RKO (cell line): ENCODE data around the gene MYOCD.

Experiments used
- DNase-seq: peaks from one replicate; pipeline ENCODE4 v3.0.0-alpha.2; 2016; ENCODE audit warnings: low spot score

MYOCD gene

DNA sequence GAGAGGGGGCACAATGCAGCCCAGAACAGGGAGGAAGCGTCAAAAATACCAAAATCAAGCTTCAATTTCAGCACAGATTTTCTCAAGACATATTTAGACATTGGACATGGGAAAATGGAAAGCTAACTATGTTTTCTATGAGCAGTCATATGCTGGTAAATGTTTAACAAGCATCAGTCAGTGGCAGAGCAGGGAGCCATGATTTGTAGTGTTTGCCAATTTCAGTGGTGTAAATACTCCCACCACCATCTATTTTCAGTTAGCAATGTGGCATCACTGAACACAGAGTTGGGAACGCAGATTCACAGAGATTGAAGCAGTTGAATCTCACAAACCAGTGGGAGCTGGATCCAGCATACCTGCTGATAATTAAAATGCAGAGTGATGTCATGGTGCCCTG is 24.6 kb upstream of the MYOCD start:
- DNase-seq = no peak

- no peak for DNase-seq
Observed at GRCh38 chr17:12642034-12642433, 23.7 kb upstream of the MYOCD start.

- no peak for DNase-seq
Observed at GRCh38 chr17:12643822-12644221, 21.9 kb upstream of the MYOCD start.

DNA sequence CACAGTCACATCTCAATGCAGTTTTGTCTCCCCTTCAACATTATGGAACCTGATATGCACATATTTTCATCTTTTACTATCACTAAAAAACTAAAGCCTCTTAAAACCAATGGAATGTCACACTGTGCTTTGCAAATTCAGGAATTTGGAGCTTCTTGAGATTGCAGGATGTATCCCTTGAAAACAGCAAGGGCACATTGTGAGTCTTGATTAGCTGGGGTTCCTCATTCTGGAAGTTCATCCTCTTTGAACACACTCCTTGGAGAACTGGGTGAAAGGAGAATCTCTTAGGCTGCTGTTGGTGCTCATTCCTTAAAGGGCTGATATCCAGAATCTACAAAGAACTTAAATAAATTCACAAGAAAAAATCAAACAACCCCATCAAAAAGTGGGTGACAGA is 21.1 kb upstream of the MYOCD start:
- DNase-seq = no peak

GRCh38 chr17:12646761-12647422 is 18.8 kb upstream of the MYOCD start:
- no peak for DNase-seq

DNA sequence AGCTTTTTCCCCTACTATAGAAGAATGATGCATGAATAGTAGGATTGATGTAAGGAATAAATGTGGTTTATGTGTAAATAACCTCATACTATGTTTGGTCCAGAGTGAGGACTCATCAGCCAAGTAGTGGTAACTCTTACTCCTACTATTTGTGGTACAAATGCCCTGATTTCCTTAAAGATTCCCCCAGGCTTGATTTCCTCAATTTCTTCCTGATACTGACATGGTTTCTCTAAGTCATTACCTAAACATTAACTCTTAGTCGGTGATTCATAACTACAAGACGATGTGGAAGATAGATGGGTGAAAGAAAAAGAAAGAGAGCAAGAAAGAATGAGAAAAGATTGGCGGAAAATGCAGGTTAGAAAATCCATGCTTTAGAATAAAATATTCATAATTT is 17.2 kb upstream of the MYOCD start:
- DNase-seq = no peak

DNA sequence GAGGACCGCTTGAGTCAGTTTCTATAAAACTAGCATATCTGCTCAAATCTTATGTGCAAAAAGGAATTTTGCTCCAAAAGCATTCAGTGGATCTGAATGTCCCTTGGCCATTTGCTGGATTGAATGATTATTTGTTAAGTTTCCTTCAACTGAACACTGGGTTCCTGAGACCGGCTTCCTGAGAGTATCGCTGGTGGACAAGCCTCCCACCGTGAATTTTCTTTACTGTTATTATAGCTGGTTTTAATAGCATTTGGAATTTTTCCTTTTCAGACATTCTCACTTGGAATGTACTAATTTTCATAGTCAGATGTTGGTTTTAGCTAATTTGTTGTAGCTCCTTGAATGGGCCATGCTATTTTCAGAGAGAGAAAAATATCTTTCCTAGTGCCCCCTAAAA is 9.8 kb upstream of the MYOCD start:
- no peak for DNase-seq

- no peak for DNase-seq
Observed at GRCh38 chr17:12656354-12656753, 9.3 kb upstream of the MYOCD start.

GRCh38 chr17:12659500-12659899 is 6.2 kb upstream of the MYOCD start:
- DNase-seq = no peak

DNA sequence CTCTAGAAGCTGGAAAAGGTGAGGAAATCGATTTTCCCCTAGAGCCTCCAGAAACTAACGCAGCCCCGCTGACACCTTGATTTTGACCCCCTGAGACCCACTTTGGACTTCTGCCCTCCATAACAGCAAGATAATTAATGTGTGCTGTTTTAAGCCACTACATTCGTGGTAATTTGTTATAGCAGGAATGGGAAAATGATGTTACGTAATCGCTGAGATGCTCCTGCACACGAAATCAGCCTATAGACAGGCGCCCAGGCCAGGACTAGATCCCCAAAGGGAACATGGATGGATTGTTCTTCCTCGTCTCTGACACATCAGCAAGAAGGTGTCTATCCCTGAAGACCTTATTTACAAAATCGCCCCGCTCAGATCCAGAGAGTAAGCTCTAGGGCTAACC is 1.4 kb upstream of the MYOCD start:
- DNase-seq = no peak

DNA sequence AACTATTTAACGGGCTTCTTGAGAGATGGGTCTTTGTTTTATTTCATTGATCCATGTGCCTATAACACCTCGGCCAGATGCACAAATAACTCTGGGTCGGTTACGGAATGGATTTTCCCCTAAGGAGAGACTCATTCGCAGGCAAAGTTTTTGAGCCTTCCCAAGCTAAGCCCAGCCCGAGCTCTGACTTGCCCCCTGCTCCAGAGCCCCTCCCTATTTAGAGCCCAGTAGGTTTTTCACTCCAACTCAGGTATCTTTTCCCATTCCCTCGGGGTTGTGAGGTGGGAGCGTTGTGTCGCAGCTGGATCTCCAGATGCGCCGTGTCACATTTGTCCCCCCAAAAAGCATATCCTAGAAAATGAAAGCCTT is 812 bp upstream of the MYOCD start:
- no peak for DNase-seq

DNA sequence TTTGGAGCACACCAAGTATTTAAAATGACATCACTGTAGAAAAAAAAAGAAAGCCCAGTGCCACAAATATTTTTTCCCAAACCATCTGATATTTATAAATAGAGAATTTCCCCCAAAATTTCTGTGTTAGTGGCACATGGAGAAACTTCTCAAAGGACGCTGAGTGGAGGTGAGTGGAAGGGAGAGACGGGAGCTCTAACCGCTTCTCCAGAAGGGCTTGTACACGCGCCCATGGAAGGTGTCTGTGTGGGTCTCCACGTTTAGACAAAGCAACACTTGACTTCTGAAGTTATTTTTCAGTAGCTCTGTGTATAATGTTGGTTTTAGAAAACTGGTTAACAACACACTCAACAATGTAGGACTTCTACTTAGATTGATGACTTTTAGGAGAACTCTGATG is 1.0 kb downstream of the MYOCD start:
- no peak for DNase-seq

DNA sequence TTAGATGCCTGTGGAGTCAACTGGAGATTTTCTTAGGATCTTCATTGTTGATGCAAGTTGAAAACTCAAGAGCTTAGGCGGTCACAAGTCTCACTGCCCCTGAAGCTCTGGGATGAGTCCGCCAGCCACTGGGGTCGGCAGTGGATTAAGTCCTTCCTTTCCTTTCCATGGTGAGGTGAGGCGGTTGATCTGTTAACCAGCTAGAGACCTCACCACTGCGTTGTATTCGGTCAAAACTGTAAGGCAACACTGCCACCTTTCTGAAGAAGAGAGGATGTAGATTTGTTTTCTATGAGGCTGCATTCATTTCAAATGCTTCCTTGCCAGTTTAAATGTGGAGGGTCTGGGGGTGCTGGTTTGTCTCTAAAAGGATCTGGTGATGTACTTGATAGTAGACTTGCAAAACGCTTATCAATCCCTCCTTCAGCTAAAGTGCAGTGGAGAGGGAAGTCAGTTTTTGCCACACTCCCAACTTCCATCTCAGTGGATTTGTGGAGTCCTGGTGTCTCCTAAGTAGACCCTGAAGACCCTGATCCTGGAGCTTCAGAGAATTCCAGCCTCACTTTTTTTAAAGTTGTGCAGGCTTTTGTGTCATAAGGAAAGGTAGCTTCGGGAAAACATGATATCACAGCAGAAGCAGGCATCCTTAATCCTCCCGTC is 1.7 kb downstream of the MYOCD start:
- peak; percentile 51 for DNase-seq

DNA sequence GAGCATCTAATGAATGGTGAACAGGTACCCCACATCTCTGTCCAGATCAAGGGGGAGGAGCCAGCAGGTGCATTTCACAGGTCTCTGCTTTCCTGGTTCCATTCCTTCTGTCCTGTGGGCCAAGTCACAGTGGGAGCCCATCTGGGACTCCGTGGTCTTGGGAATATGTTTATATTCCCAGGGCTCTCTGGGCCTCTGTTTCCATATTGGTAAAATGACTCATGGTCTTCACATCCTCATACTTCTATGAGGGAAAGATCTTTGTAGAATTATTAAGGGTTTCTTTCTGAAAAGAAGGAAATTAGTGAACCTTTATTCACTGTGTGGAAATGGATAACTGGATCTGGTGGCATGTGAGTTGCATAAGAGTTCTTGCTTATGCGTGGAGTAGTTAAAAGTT is 6.2 kb downstream of the MYOCD start:
- no peak for DNase-seq

- no peak for DNase-seq
Observed at GRCh38 chr17:12672947-12673346, 7.3 kb downstream of the MYOCD start.

DNA sequence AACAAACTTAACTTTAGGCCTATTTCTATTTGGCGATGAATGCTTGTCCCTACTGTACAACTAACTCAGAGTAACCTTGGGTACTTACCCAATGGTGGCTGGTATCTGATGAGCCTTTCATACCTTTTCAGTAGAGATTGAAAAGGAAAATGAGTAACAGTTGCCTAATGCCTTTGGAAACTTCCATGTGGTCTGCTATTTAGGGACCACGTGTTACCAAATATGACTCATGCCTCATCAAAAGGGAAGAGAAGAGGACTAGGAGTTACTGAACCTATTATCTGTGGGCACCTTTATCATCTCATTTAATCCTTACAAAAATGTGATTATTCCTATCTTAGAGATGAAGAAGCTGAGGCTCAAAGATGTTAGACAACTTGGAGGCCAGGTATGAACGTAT is 8.1 kb downstream of the MYOCD start:
- peak; percentile 8 for DNase-seq

GRCh38 chr17:12680407-12680897 is 14.8 kb downstream of the MYOCD start:
- DNase-seq = no peak

DNA sequence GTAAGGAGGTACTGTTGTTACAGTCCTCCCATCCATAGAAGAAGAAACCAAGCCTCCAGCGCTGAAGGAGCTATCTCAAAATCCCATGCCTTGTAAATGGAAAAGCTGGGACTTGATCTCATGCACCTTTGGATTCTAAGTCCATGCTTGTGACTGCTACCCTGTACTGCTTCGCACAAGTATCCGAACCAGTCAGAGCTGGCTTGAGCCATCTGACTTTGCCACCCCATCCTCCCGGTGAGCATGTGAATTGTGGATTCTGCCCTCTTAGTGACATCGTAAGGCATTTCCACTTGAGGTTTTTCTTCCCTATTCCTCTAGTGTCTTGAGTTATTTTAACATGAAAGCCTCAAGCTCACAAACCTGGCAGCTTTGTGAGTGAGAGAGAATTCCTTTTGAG is 15.3 kb downstream of the MYOCD start:
- DNase-seq = no peak

DNA sequence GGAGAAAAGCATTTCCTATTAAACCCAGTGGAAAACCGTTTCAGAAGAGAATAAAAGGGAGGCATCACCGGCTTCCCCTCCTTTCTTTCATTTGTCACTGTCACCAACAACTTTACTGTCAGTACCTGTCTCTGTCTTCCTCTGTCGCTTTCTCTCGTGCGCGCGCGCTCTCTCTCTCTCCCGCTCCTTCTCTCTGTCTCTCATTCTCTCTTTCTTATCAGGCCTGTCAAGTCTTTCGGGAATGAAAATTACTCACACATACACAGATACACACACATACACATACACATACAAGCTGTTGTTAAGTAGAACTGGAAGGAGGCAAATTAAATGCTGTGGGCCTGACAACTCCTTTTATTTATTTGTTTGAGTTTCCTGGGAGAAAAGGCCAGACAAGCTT is 17.6 kb downstream of the MYOCD start:
- DNase-seq = no peak

GRCh38 chr17:12686486-12686885 is 20.8 kb downstream of the MYOCD start:
- DNase-seq = no peak

DNA sequence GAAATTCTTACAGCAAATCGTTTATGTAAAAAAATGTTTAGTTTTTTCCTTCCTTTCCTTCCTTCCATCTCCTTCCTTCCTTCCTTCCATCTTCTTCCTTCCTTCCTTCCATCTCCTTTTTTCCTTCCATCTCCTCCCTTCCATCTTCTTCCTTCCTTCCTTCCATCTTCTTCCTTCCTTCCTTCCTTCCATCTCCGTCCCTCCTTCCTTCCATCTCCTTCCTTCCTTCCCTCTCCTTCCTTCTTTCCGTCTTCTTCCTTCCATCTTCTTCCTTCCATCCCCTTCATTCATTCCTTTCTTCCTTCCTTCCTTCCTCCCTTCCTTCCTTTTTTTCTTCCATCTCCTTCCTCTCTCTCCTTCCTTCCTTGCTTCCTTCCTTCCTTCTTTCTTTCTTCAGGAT is 22.7 kb downstream of the MYOCD start:
- DNase-seq = no peak

DNA sequence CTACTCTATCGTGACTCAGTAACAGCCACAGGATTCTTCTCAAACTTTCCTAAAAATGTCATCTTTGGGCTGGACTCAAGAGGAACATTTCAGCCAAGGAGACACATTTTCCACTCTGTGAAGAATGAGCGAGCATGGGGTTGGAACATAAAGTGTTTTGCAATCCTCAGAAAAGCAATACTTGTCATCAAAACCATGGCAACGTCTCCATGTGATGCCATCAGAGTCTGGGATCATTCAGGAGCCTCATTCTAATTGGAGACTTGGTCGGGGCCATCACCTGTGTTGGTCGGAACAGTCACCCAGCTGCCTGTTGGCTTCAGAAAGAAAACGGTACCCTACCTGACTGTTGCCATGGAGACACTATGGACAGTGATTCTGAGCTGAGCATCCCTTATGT is 25.5 kb downstream of the MYOCD start:
- no peak for DNase-seq

- DNase-seq = no peak
Observed at GRCh38 chr17:12693640-12694039, 27.9 kb downstream of the MYOCD start.

GRCh38 chr17:12706070-12706469 is 40.4 kb downstream of the MYOCD start:
- DNase-seq = no peak
